Astrocyte of the cerebellum (primary cell): ENCODE data around the gene FAM174C.

ENCODE experiments used
- DNase-seq: peaks from one replicate; pipeline ENCODE4 v3.0.0-alpha.2; 2011; ENCODE audit warnings: low read depth
- H3K4me3 ChIP-seq: 2 replicates; pipeline ENCODE4 v1.5.1; 2011; ENCODE audit warnings: mild to moderate bottlenecking, low read depth, low read length, moderate library complexity
- CTCF ChIP-seq: IDR thresholded peaks from 2 replicates; pipeline ENCODE4 v1.5.1; 2012; ENCODE audit warnings: low read length, low read depth, moderate library complexity, mild to moderate bottlenecking; ENCODE audit errors: missing control alignments
- in situ Hi-C: cut with HindIII; loops from 2 replicates; pipeline ENCODE4 v1.10.0; 2017; ENCODE audit warnings: low sequenced_read_pairs

The FAM174C gene

GRCh38 chr19:1288226-1288612, 12.9 kb downstream of the FAM174C start:
- DNase-seq, result no peak
- no peak for TF ChIP-seq CTCF
- in situ Hi-C loops, result no loop called here
- no peak overlapping the region for H3K4me3 ChIP-seq

GRCh38 chr19:1288833-1289685, 13.7 kb downstream of the FAM174C start:
- TF ChIP-seq CTCF, result no peak
- no peak for DNase-seq
- in situ Hi-C loops, result no loop called here

GRCh38 chr19:1289686-1290025, 14.3 kb downstream of the FAM174C start:
- in situ Hi-C loops, result no loop called here
- no peak for DNase-seq
- H3K4me3 ChIP-seq, result no peak overlapping the region
- no peak for TF ChIP-seq CTCF

More at GRCh38 chr19:1288833-1289685, 13.7 kb downstream of the FAM174C start:
- H3K4me3 ChIP-seq, result no peak overlapping the region

- in situ Hi-C loops, result no loop called here
Measured at GRCh38 chr19:1290196-1290702, 14.9 kb downstream of the FAM174C start.

GRCh38 chr19:1290703-1291651, 15.6 kb downstream of the FAM174C start:
- in situ Hi-C loops, result no loop called here
- H3K4me3 ChIP-seq, result no peak overlapping the region
- no peak for TF ChIP-seq CTCF
- DNase-seq, result no peak

More at GRCh38 chr19:1290196-1290702, 14.9 kb downstream of the FAM174C start:
- DNase-seq, result no peak
- no peak overlapping the region for H3K4me3 ChIP-seq
- TF ChIP-seq CTCF, result no peak

- in situ Hi-C loops, result no loop called here
- no peak overlapping the region for H3K4me3 ChIP-seq
- no peak for DNase-seq
- no peak for TF ChIP-seq CTCF
Measured at GRCh38 chr19:1291761-1292418, 16.6 kb downstream of the FAM174C start.
